ENCODE results near the gene PDLIM5.

DNA sequence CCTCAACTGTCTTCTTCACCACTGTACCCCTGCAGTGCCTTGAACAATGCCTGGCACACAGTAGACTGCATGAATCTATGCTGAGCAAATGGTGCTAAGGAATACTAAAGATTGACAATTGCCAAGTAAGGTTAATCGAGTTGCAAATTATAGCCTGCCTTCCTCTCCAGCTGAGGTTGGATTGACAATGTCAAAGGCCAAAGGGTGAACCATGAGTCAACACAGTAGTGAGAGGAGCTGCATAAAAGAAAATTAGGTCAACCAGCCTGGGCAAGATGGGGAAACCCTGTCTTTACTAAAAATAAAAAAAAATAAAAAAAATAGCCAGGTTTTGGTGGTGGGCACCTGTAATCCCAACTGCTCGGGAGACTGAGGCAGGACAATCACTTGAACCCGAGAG lies 208.9 kb downstream of the PDLIM5 start:
- TF ChIP-seq POLR2A (IDR thresholded peaks at IDR 0.05; ENCODE audit: low read depth, low read length), result no peak
- no peak for TF ChIP-seq TAF1 (IDR thresholded peaks at IDR 0.05; ENCODE audit: low read depth, low read length)

Data from GM12891 (cell line).